ENCODE data around the gene GUCY2D. TPM values are rescaled to one million over a fixed set of nuclear protein-coding genes. Genes with fewer than 3 reads are reported as not detected.

Gene GUCY2D
- total RNA-seq, 1 donor from 2014 or later, result not detected

DNA sequence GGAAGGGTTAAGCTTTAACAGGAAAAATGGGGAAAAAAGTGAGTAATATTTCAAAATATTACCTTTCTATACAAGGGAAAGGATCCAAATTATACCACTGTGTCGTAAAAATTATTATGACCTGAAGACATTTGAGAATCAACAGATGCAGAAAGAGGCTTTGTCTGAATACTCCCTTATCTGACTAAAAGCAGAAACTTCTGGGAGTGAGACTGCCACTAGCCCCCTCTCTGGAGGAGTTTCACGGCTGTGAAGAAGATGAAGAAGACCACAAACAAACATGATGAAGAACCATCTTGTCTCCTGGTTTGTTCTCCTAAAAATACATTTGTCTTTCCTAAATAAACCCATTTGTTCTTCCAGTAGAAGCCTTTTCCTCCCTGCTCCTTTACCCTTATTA, 41.0 kb upstream of the GUCY2D start:
- no peak overlapping the region for H3K4me3 ChIP-seq (ENCODE audit: low read depth, low read length)
- no peaks in the 10 kb centered on the region for H3K27me3 ChIP-seq (ENCODE audit: control insufficient read depth, insufficient read depth, low read length)
- no peaks in the 10 kb centered on the region for H3K36me3 ChIP-seq (ENCODE audit: control insufficient read depth, insufficient read depth, low read length)
- DNase-seq (ENCODE audit: low read depth), result no peak
- TF ChIP-seq, protein P1, sequence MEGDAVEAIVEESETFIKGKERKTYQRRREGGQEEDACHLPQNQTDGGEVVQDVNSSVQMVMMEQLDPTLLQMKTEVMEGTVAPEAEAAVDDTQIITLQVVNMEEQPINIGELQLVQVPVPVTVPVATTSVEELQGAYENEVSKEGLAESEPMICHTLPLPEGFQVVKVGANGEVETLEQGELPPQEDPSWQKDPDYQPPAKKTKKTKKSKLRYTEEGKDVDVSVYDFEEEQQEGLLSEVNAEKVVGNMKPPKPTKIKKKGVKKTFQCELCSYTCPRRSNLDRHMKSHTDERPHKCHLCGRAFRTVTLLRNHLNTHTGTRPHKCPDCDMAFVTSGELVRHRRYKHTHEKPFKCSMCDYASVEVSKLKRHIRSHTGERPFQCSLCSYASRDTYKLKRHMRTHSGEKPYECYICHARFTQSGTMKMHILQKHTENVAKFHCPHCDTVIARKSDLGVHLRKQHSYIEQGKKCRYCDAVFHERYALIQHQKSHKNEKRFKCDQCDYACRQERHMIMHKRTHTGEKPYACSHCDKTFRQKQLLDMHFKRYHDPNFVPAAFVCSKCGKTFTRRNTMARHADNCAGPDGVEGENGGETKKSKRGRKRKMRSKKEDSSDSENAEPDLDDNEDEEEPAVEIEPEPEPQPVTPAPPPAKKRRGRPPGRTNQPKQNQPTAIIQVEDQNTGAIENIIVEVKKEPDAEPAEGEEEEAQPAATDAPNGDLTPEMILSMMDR (IDR thresholded peaks at IDR 0.05; ENCODE audit: insufficient read depth, low read length, poor library complexity, severe bottlenecking), result no peak

DNA sequence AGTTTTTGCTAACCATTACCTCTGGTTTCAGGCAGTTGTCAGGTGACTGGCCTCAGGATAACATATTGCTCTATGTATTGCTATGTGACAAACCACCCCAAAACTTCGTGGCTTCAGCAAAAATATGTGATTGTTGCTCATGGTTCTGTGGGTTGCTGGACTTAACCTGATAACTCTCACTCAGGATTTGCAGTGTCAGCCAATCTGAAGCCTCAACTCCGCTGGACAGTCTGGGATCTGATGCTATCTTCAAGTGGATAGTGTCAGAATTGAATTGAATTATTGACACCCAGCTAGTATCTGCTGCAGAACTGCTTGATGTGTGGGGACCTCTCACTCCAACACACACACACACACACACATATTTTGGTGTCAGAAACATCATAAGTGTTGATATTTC, 34.7 kb upstream of the GUCY2D start:
- H3K27me3 ChIP-seq (ENCODE audit: control insufficient read depth, insufficient read depth, low read length), result no peaks in the 10 kb centered on the region
- TF ChIP-seq, protein P1 (IDR thresholded peaks at IDR 0.05; ENCODE audit: insufficient read depth, low read length, poor library complexity, severe bottlenecking), result no peak
- no peak for DNase-seq (ENCODE audit: low read depth)
- H3K36me3 ChIP-seq (ENCODE audit: control insufficient read depth, insufficient read depth, low read length), result no peaks in the 10 kb centered on the region
- H3K4me3 ChIP-seq (ENCODE audit: low read depth, low read length), result no peak overlapping the region

DNA sequence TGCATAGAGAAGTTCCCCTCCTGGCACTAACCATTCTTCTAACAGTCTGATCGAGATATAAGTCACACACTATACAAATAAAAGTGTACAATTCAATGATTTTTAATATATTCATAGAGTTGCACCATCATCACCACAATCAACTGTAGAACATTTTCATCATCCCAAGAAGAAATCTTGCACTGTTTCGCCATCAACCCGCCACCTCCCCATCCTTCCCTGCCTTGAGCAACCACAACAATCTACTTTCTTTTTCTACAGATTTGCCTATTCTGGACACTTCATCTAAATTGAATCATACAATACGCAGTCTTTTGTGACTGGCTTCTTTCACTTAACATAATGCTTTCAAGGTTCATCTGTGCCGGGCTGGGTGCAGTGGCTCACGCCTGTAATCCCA, 33.0 kb upstream of the GUCY2D start:
- Histone ChIP-seq H3K27me3 (ENCODE audit: control insufficient read depth, insufficient read depth, low read length) (no peaks in the 10 kb centered on the region), H3K4me3 (ENCODE audit: low read depth, low read length) (no peak overlapping the region), H3K36me3 (ENCODE audit: control insufficient read depth, insufficient read depth, low read length) (no peaks in the 10 kb centered on the region)
- TF ChIP-seq, protein P1 (IDR thresholded peaks at IDR 0.05; ENCODE audit: insufficient read depth, low read length, poor library complexity, severe bottlenecking), result no peak
- DNase-seq (ENCODE audit: low read depth), result no peak

DNA sequence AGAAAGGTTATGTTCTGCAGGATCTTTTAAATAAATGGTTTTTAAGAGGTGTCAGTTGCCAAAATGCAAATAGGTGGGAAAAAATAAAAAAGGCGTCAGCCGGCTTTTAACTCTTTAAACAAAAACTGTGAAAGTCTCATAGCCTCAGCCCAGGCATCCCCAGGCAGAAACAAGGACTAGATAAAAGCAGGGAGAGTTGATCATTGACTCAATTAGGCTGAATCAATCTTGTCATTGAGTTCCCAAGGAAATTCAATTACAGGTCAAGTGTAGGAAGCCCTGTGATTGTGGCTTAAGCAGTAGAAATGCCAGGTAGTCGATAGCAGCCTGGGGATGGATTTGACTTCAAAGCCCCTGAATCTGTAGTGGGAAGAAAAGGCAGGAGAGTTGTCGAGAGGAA, 30.8 kb upstream of the GUCY2D start:
- H3K36me3 ChIP-seq (ENCODE audit: control insufficient read depth, insufficient read depth, low read length), result no peaks in the 10 kb centered on the region
- TF ChIP-seq, protein P1 (IDR thresholded peaks at IDR 0.05; ENCODE audit: insufficient read depth, low read length, poor library complexity, severe bottlenecking), result no peak
- H3K27me3 ChIP-seq (ENCODE audit: control insufficient read depth, insufficient read depth, low read length), result no peaks in the 10 kb centered on the region
- H3K4me3 ChIP-seq (ENCODE audit: low read depth, low read length), result no peak overlapping the region
- no peak for DNase-seq (ENCODE audit: low read depth)

DNA sequence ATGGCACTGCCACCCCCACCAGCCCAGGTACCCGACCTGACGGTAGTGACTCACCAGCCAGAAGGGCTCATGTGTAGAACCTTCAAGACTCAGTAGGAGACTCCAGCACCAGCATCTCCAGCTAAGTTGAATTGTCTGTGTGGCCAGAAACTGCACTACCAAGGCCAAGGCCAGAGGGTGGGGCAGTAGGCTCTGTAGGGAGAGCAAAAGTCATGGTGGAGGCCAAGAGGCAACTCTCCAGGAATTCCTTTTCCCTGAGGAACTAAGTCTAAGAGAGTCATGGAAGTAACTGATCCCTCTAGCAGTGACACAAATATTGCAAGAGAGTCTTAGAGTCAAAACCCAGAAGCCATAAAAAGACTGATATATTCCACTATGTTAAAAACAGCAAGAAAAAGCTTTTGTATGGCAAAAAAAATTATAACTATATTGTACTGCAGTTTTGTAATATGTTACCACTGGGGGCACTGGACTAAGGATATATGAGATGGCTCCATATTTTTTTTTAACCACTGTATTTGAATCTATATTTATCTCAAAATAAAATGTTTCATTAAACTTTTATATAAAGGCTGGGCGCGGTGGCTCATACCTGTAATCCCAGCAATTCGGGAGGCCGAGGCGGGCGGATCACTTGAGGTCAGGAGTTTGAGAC, 30.2 kb upstream of the GUCY2D start:
- DNase-seq (ENCODE audit: low read depth), result no peak
- TF ChIP-seq, protein P1 (IDR thresholded peaks at IDR 0.05; ENCODE audit: insufficient read depth, low read length, poor library complexity, severe bottlenecking), result no peak
- Histone ChIP-seq H3K4me3 (ENCODE audit: low read depth, low read length) (no peak overlapping the region), H3K36me3 (ENCODE audit: control insufficient read depth, insufficient read depth, low read length) (no peaks in the 10 kb centered on the region), H3K27me3 (ENCODE audit: control insufficient read depth, insufficient read depth, low read length) (no peaks in the 10 kb centered on the region)

DNA sequence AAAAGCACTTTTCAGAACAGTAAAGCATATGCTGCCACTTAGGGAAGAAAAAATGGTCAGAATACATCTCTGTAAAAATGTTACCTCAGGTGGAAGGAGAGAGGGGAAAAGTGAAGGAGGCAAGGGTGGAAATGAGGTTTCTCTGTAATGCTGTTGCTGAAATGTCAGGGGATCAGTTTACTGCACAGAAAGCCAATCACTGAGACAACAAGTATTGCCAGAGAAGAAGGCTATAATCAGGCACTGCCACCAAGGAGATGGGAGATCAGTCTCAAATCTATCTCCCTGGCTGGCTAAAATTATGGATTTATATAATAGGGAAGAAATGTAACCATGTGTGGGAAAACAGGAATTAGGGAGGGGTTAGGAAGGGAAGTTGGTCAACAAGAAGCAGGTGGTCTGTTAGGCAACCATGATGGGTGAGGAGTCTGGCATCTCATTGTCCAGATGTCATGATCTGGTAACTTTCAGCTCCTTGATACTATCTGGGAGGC, 27.7 kb upstream of the GUCY2D start:
- TF ChIP-seq, protein P1 (IDR thresholded peaks at IDR 0.05; ENCODE audit: insufficient read depth, low read length, poor library complexity, severe bottlenecking), result no peak
- Histone ChIP-seq H3K27me3 (ENCODE audit: control insufficient read depth, insufficient read depth, low read length) (no peaks in the 10 kb centered on the region), H3K4me3 (ENCODE audit: low read depth, low read length) (no peak overlapping the region), H3K36me3 (ENCODE audit: control insufficient read depth, insufficient read depth, low read length) (no peaks in the 10 kb centered on the region)
- DNase-seq (ENCODE audit: low read depth), result no peak

All from kidney epithelial cell (primary cell).